HG02798 (cell line): ENCODE data around the gene CCDC150.
"Not testable (repeated sequence)": the region's sequence is repeated elsewhere in the genome, so short reads cannot be mapped to it uniquely, and the experiment has no call there.

ENCODE experiments used
- ATAC-seq: cut with Tn5 transposase; IDR thresholded peaks from one replicate; pipeline ENCODE4 v1.9.1; 2021; ENCODE audit warnings: mild to moderate bottlenecking; ENCODE audit not compliant: unreplicated experiment, poor library complexity

Gene CCDC150

GRCh38 chr2:196639180-196640030 lies at the start of gene CCDC150:
TSS of gene CCDC150 (plus strand) at chr2:196639715. CDS start at chr2:196639767, 52 bp downstream.
- ATAC-seq = peak; percentile 100

- ATAC-seq = no peak
These were observed 49.2 kb upstream of the CCDC150 start for GRCh38 chr2:196590286-196590685.

- no peak for ATAC-seq
These were observed 48.5 kb upstream of the CCDC150 start for GRCh38 chr2:196591004-196591403.

GRCh38 chr2:196591621-196592022 lies 47.9 kb upstream of the CCDC150 start:
- no peak for ATAC-seq

- peak; percentile 11 for ATAC-seq
These were observed 47.1 kb upstream of the CCDC150 start for GRCh38 chr2:196592331-196592910.

GRCh38 chr2:196592911-196593881 lies 46.3 kb upstream of the CCDC150 start, which contains the start of gene HECW2:
TSS of gene HECW2 (minus strand) at chr2:196593554.
- ATAC-seq = peak; percentile 67

GRCh38 chr2:196594158-196594557 lies 45.4 kb upstream of the CCDC150 start:
- no peak for ATAC-seq

GRCh38 chr2:196597531-196597930 lies 42.0 kb upstream of the CCDC150 start:
- no peak for ATAC-seq

- ATAC-seq = no peak
These were observed 41.1 kb upstream of the CCDC150 start for GRCh38 chr2:196598412-196598811.

- no peak for ATAC-seq
These were observed 40.7 kb upstream of the CCDC150 start for GRCh38 chr2:196598846-196599245.

GRCh38 chr2:196601430-196602306 lies 37.8 kb upstream of the CCDC150 start:
- ATAC-seq = no peak

- ATAC-seq = no peak
These were observed 35.3 kb upstream of the CCDC150 start for GRCh38 chr2:196604196-196604595.

GRCh38 chr2:196606516-196606915 lies 33.0 kb upstream of the CCDC150 start:
- no peak for ATAC-seq

GRCh38 chr2:196607073-196607472 lies 32.4 kb upstream of the CCDC150 start:
- no peak for ATAC-seq

GRCh38 chr2:196607896-196608295 lies 31.6 kb upstream of the CCDC150 start:
- ATAC-seq = not testable (repeated sequence)

GRCh38 chr2:196609806-196610205 lies 29.7 kb upstream of the CCDC150 start:
- ATAC-seq = no peak

- no peak for ATAC-seq
These were observed 28.7 kb upstream of the CCDC150 start for GRCh38 chr2:196610796-196611195.

- ATAC-seq = no peak
These were observed 26.2 kb upstream of the CCDC150 start for GRCh38 chr2:196613302-196613701.

GRCh38 chr2:196617430-196617829 lies 22.1 kb upstream of the CCDC150 start:
- no peak for ATAC-seq

- ATAC-seq = no peak
These were observed 20.9 kb upstream of the CCDC150 start for GRCh38 chr2:196618661-196619060.
